Sigmoid colon (tissue), 7 donors: Measurements from ENCODE around the gene TAS2R20. TPM values are rescaled to one million over a fixed set of nuclear protein-coding genes. Genes with fewer than 3 reads are reported as not detected.
"Not testable (repeated sequence)": the region's sequence is repeated elsewhere in the genome, so short reads cannot be mapped to it uniquely, and the experiment has no call there.

Experiments
- DNase-seq: peaks from one replicate; pipeline ENCODE4 v3.0.0-alpha.2; 2019
- H3K27ac ChIP-seq, 4 donors: fragments of 200-600 bp; sonication (generic); one replicate each; pipeline ENCODE4 v1.5.1; 2016 to 2019; ENCODE audit warnings: mild to moderate bottlenecking in 1 of 4
- H3K27me3 ChIP-seq, 3 donors: fragments of 200-600 bp; sonication (generic); one replicate each; pipeline ENCODE4 v1.5.1; 2019; ENCODE audit warnings: mild to moderate bottlenecking in 1 of 3
- H3K36me3 ChIP-seq, 4 donors: fragments of 200-600 bp; sonication (generic); one replicate each; pipeline ENCODE4 v1.5.1; 2016 to 2019
- H3K4me1 ChIP-seq, 4 donors: fragments of 200-600 bp; sonication (generic); one replicate each; pipeline ENCODE4 v1.5.1; 2017 to 2019
- H3K4me3 ChIP-seq, 4 donors: fragments of 200-600 bp; sonication (generic); one replicate each; pipeline ENCODE4 v1.5.1; 2017 to 2019; ENCODE audit warnings: mild to moderate bottlenecking in 2 of 4, moderate library complexity in 1 of 4
- H3K9me3 ChIP-seq, 4 donors: fragments of 200-600 bp in 3 of 4; sonication (generic) in 3 of 4; one replicate each; pipeline versions ENCODE4 v1.5.1 to v1.6.1; 2013 to 2019
- EP300 ChIP-seq, 4 donors: sonication (generic); formaldehyde crosslinking; IDR thresholded peaks; one replicate each; pipeline ENCODE4 v1.6.1; 2017; ENCODE audit warnings: antibody characterized with exemption in 4 of 4
- POLR2A ChIP-seq, 2 donors: fragments of 450-650 bp; IDR thresholded peaks; one replicate each; pipeline ENCODE4 v1.6.1; 2016; ENCODE audit warnings: antibody characterized with exemption in 2 of 2, mild to moderate bottlenecking in 2 of 2, moderate library complexity in 2 of 2
- POLR2AphosphoS5 ChIP-seq, 4 donors: sonication (generic); formaldehyde crosslinking; IDR thresholded peaks; one replicate each; pipeline ENCODE4 v1.6.1; 2017; ENCODE audit warnings: antibody characterized with exemption in 4 of 4
- WGBS, 2 donors: extraction: QIAGEN DNeasy Blood & Tissue Kit; methylation state at CpG; one replicate each; pipeline ENCODE4 v1.1.7; 2013; 5-methylcytosine and 5-hydroxymethylcytosine counted together
- intact Hi-C: fragments of 100-400 bp; cut with DNase I; formaldehyde crosslinking; loops from one replicate; pipeline ENCODE4 v1.15.1; 2023
- polyA plus RNA-seq, 3 donors: library from polyadenylated mRNA; stranded (reverse); fragments of 200-250 nt; gene quantifications; one replicate each; pipeline ENCODE4 v1.2.3, GENCODE V29; 2013
- total RNA-seq, 4 donors: library from RNA; depleted of rRNA; stranded (reverse); fragments of >200 nt; gene quantifications; one replicate each; pipeline ENCODE4 v1.1.0, GENCODE V29; 2016
- TF ChIP-seq, protein P1 (sequence below), 4 experiments: fragments of 450-650 bp in 3 of 4; fragments of 200-600 bp in 1 of 4; IDR thresholded peaks; one replicate each; pipeline ENCODE4 v1.5.1; 2016 to 2019; ENCODE audit warnings: antibody characterized with exemption in 4 of 4, mild to moderate bottlenecking in 3 of 4, moderate library complexity in 2 of 4
- donor health status: healthy with polysubstance abuse.
- donor health status: Bipolar disorder and iron deficiency.
- donor health status: healthy.

The TAS2R20 gene, protein sequence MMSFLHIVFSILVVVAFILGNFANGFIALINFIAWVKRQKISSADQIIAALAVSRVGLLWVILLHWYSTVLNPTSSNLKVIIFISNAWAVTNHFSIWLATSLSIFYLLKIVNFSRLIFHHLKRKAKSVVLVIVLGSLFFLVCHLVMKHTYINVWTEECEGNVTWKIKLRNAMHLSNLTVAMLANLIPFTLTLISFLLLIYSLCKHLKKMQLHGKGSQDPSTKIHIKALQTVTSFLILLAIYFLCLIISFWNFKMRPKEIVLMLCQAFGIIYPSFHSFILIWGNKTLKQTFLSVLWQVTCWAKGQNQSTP
- 1 to 10 TPM; 2.6 to 6.4 (median 4.6) TPM for total RNA-seq
- under 1 TPM in 1 of 3 donors, not detected in 2; 0.50 TPM for polyA plus RNA-seq

DNA sequence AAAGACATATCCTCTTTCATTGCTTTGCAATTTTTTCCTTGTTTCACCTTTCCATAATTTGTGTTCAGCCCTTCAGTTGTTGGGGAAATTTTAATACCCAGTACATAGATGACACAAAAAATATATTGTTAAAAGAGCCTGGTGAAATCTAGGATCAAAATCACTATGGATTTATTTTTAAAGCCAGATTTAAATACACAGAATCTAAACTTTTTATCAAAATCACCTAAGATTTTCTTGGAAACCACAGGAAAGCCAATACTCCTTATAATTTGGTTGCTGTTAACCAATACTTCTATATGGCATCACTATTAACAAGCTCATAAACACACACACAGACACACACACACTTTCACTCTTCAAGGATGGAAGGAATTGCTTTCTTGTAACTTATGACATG, at the start of gene TAS2R20:
Gene TAS2R20 (minus strand): TSS at position 101 of the 400 bp plus-strand sequence. CDS start 429 bp downstream, outside the sequence.
- Histone ChIP-seq H3K4me1 (no peaks in the 10 kb centered on the region), H3K9me3 (no peaks in the 10 kb centered on the region), H3K27me3 (no peaks in the 10 kb centered on the region), H3K27ac (no peak within 1 kb of the TSS), H3K4me3 (no peak within 1 kb of the TSS), H3K36me3 (peaks cover 0 to 12% (median 0%) of the 10 kb centered on the region in 4 donors)
- DNase-seq, result no peak
- TF ChIP-seq, protein P1, sequence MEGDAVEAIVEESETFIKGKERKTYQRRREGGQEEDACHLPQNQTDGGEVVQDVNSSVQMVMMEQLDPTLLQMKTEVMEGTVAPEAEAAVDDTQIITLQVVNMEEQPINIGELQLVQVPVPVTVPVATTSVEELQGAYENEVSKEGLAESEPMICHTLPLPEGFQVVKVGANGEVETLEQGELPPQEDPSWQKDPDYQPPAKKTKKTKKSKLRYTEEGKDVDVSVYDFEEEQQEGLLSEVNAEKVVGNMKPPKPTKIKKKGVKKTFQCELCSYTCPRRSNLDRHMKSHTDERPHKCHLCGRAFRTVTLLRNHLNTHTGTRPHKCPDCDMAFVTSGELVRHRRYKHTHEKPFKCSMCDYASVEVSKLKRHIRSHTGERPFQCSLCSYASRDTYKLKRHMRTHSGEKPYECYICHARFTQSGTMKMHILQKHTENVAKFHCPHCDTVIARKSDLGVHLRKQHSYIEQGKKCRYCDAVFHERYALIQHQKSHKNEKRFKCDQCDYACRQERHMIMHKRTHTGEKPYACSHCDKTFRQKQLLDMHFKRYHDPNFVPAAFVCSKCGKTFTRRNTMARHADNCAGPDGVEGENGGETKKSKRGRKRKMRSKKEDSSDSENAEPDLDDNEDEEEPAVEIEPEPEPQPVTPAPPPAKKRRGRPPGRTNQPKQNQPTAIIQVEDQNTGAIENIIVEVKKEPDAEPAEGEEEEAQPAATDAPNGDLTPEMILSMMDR (IDR thresholded peaks at IDR 0.05), result no peak
- TF ChIP-seq EP300 (IDR thresholded peaks at IDR 0.05) (no peak), POLR2A (IDR thresholded peaks at IDR 0.05) (no peak), POLR2AphosphoS5 (IDR thresholded peaks at IDR 0.05) (no peak)
- intact Hi-C loops, result no loop called here

DNA sequence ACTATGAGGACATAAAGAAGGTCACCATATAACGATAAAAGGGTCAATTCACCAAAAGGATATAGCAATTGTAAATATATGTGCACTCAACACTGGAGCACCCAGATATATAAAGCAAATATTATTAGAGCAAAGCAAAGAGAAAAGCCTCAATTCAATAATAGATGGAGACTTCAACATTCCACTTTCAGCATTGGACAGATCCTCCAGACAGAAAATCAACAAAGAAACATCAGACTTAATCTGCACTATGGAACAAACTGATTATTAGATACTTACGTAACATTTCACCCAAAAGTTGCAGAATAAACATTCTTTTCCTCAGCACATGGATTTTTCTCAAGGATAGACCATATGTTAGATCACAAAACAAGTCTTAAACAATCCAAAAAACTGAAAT, 43.3 kb upstream of the TAS2R20 start:
- H3K36me3 ChIP-seq, result peaks cover 0 to 15% (median 0%) of the 10 kb centered on the region in 4 donors
- H3K4me3 ChIP-seq, intact Hi-C loops, H3K27me3 ChIP-seq, H3K9me3 ChIP-seq, H3K4me1 ChIP-seq, DNase-seq, H3K27ac ChIP-seq: not testable (repeated sequence)
- WGBS, 2 donors, result 70 to 71% methylated on average over 2 of the region's 2 CpGs

DNA sequence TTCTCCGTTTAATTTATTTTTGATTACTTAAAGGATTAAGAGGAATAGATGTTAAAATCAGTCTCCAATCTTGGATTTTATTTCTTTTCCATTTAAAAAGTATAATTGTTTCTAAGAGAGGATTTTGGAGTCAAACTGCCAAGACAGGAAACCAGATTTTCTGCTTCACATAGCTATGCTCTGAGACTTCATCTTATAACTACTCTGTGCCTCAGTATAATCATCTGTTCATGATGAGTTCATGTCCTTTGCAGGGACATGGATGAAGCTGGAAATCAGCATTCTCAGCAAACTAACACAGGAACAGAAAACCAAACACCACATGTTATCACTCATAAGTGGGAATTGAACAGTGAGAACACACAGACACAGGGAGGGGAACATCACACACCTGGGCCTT, 42.1 kb upstream of the TAS2R20 start:
- H3K4me3 ChIP-seq, result no peak overlapping the region
- intact Hi-C loops, result no loop called here
- H3K27ac ChIP-seq, result no peak overlapping the region
- H3K4me1 ChIP-seq, result peaks cover 0 to 5% (median 0%) of the 10 kb centered on the region in 4 donors
- WGBS, 2 donors, result 78 to 93% methylated on average over 1 of the region's 1 CpG
- peaks cover 0 to 3% (median 0%) of the 10 kb centered on the region in 4 donors for H3K36me3 ChIP-seq
- no peaks in the 10 kb centered on the region for H3K27me3 ChIP-seq
- DNase-seq, result no peak
- no peaks in the 10 kb centered on the region for H3K9me3 ChIP-seq
- TF ChIP-seq POLR2A (IDR thresholded peaks at IDR 0.05) (no peak), EP300 (IDR thresholded peaks at IDR 0.05) (no peak), POLR2AphosphoS5 (IDR thresholded peaks at IDR 0.05) (no peak)
- TF ChIP-seq, protein P1 (IDR thresholded peaks at IDR 0.05), result no peak

GRCh38 chr12:11039171-11039570, 41.1 kb upstream of the TAS2R20 start:
- Histone ChIP-seq H3K27me3 (no peaks in the 10 kb centered on the region), H3K36me3 (no peaks in the 10 kb centered on the region), H3K4me3 (no peak overlapping the region), H3K9me3 (no peaks in the 10 kb centered on the region), H3K27ac (no peak overlapping the region), H3K4me1 (peaks cover 0 to 5% (median 0%) of the 10 kb centered on the region in 4 donors)
- DNase-seq, result no peak
- TF ChIP-seq POLR2AphosphoS5 (IDR thresholded peaks at IDR 0.05) (no peak), EP300 (IDR thresholded peaks at IDR 0.05) (no peak), POLR2A (IDR thresholded peaks at IDR 0.05) (no peak)
- TF ChIP-seq, protein P1 (IDR thresholded peaks at IDR 0.05), result no peak
- intact Hi-C loops, result no loop called here
- 83 to 94% methylated on average over 3 of the region's 3 CpGs for WGBS, 2 donors

DNA sequence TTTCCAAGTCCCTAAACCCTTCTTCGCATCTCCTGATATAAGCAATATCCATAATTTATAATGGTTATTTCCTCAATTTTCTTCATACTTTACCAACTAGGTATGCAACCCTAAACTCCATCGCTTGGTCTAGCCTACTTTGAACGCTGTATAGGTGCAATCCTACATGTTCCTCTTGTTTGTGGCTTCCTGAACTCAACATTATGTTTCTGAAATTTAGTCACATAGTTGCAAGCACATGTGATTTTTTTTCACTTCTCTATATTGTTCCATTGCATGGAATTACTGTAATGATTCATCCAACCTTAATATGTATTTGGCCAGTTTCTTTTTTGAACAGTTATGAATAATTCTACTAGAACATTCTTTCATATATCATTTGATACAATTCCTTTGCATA, 35.9 kb upstream of the TAS2R20 start:
- H3K4me1 ChIP-seq, intact Hi-C loops: not testable (repeated sequence)
- 100% methylated on average over 1 of the region's 3 CpGs; no CpG with 5 or more reads in 1 of the 2 donors for WGBS, 2 donors

DNA sequence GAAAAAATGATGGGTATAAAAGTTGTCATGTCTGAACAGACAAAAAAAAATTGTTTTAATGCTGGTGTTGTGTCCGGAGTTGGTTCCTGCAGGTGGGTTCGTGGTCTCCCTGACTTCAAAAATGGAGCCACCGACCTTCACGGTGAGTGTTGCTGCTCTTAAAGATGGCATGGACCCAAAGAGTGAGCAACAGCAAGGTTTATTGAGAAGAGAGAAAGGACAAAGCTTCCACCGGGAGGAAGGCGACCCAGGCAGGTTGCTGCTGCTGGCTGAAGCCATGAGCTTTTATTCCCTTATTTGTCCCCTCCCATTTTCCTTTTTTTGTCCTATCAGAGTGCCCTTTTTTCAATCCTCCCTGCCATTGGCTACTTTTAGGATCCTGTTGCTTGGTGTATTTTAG, 33.2 kb upstream of the TAS2R20 start, which contains the start of gene TAS2R31:
Gene TAS2R31 (minus strand): TSS at position 101 of the 400 bp plus-strand sequence. CDS start 72 bp downstream, at position 29.
- H3K27me3 ChIP-seq, result no peaks in the 10 kb centered on the region
- intact Hi-C loops, result no loop called here
- H3K36me3 ChIP-seq, result peaks cover 0 to 1% (median 0%) of the 10 kb centered on the region in 4 donors
- no peaks in the 10 kb centered on the region for H3K9me3 ChIP-seq
- H3K27ac ChIP-seq, result no peak within 1 kb of the TSS
- 96 to 97% methylated on average over 6 of the region's 6 CpGs for WGBS, 2 donors
- no peak within 1 kb of the TSS for H3K4me3 ChIP-seq
- DNase-seq, result no peak
- no peak for TF ChIP-seq POLR2AphosphoS5 (IDR thresholded peaks at IDR 0.05)
- TF ChIP-seq, protein P1 (IDR thresholded peaks at IDR 0.05), result no peak
- TF ChIP-seq EP300 (IDR thresholded peaks at IDR 0.05), result no peak
- TF ChIP-seq POLR2A (IDR thresholded peaks at IDR 0.05), result no peak
- no peaks in the 10 kb centered on the region for H3K4me1 ChIP-seq

More for the DNA sequence above, 35.9 kb upstream of the TAS2R20 start:
- not testable (repeated sequence) for H3K27ac ChIP-seq, H3K9me3 ChIP-seq, H3K36me3 ChIP-seq, DNase-seq, H3K27me3 ChIP-seq, H3K4me3 ChIP-seq
